Brain microvascular endothelial cell (primary cell): ENCODE measurements around the gene XPC.
"Not testable (repeated sequence)": the region's sequence is repeated elsewhere in the genome, so short reads cannot be mapped to it uniquely, and the experiment has no call there.

Experiments used
- DNase-seq: peaks from one replicate; pipeline ENCODE4 v3.0.0-alpha.2; 2020
- H3K27ac ChIP-seq: fragments of 250-450 bp; sonication (Bioruptor Pico); 2 replicates; pipeline ENCODE4 v1.5.1; 2020; ENCODE audit warnings: mild to moderate bottlenecking, moderate library complexity
- H3K27me3 ChIP-seq: fragments of 250-450 bp; sonication (Bioruptor Pico); replicated peaks from 2 replicates; pipeline ENCODE4 v1.5.1; 2020; ENCODE audit warnings: mild to moderate bottlenecking
- H3K36me3 ChIP-seq: fragments of 250-450 bp; sonication (Bioruptor Pico); replicated peaks from 2 replicates; pipeline ENCODE4 v1.5.1; 2020; ENCODE audit warnings: mild to moderate bottlenecking
- H3K4me3 ChIP-seq: 2 replicates; pipeline ENCODE4 v1.5.1; 2011; ENCODE audit warnings: low read depth, mild to moderate bottlenecking, control low read depth, low read length, moderate library complexity
- CTCF ChIP-seq: IDR thresholded peaks from 2 replicates; pipeline ENCODE4 v1.5.1; 2011; ENCODE audit warnings: low read depth, mild to moderate bottlenecking, moderate library complexity, low read length, control low read depth, inconsistent platforms; ENCODE audit errors: missing control alignments
- in situ Hi-C: cut with HindIII; loops from 2 replicates; pipeline ENCODE4 v1.10.0; 2017; ENCODE audit warnings: low sequenced_read_pairs, low pct_ligation_motif_present

The XPC gene

GRCh38 chr3:14178247-14179113 is at the start of gene XPC, which contains the start of gene LSM3:
Gene XPC (minus strand): TSS chr3:14178601. CDS start chr3:14178568, 33 bp downstream.
Gene LSM3 (plus strand): TSS chr3:14178817. CDS start chr3:14178861, 44 bp downstream.
- Histone ChIP-seq H3K36me3 (peaks cover 3% of the 10 kb centered on the region), H3K4me3 (peak within 1 kb of the TSS; percentile 91), H3K27me3 (no peaks in the 10 kb centered on the region), H3K27ac (peak within 1 kb of the TSS; percentile 92)
- DNase-seq, result peak; percentile 98
- in situ Hi-C loops, result no loop called here
- no peak for TF ChIP-seq CTCF

- no peak for DNase-seq
- no peak overlapping the region for H3K27ac ChIP-seq
- no peak for TF ChIP-seq CTCF
- no peaks in the 10 kb centered on the region for H3K36me3 ChIP-seq
- H3K27me3 ChIP-seq, result no peaks in the 10 kb centered on the region
- no peak overlapping the region for H3K4me3 ChIP-seq
- in situ Hi-C loops, result no loop called here
Observed at GRCh38 chr3:14227856-14228255, 49.5 kb upstream of the XPC start.

GRCh38 chr3:14226351-14226750 is 48.0 kb upstream of the XPC start:
- H3K36me3 ChIP-seq, H3K27me3 ChIP-seq, H3K4me3 ChIP-seq, DNase-seq, H3K27ac ChIP-seq, in situ Hi-C loops: not testable (repeated sequence)

GRCh38 chr3:14225421-14225820 is 47.0 kb upstream of the XPC start:
- no peaks in the 10 kb centered on the region for H3K36me3 ChIP-seq
- in situ Hi-C loops, result no loop called here
- TF ChIP-seq CTCF, result no peak
- H3K4me3 ChIP-seq, result no peak overlapping the region
- peak overlapping the region; percentile 50 for H3K27ac ChIP-seq
- DNase-seq, result no peak
- H3K27me3 ChIP-seq, result no peaks in the 10 kb centered on the region

- in situ Hi-C loops, result no loop called here
- Histone ChIP-seq H3K27me3 (no peaks in the 10 kb centered on the region), H3K36me3 (no peaks in the 10 kb centered on the region), H3K27ac (peak overlapping the region; percentile 50), H3K4me3 (no peak overlapping the region)
- TF ChIP-seq CTCF, result no peak
- DNase-seq, result peak; percentile 53
Observed at GRCh38 chr3:14224895-14225294, 46.5 kb upstream of the XPC start.

GRCh38 chr3:14223595-14223994 is 45.2 kb upstream of the XPC start:
- H3K4me3 ChIP-seq, result no peak overlapping the region
- no peak for DNase-seq
- in situ Hi-C loops, result no loop called here
- no peaks in the 10 kb centered on the region for H3K27me3 ChIP-seq
- no peak for TF ChIP-seq CTCF
- H3K27ac ChIP-seq, result peak overlapping the region; percentile 12
- H3K36me3 ChIP-seq, result no peaks in the 10 kb centered on the region
